ENCODE results near the gene RETREG3. TPM values are rescaled to one million over a fixed set of nuclear protein-coding genes. Genes with fewer than 3 reads are reported as not detected.

The RETREG3 gene
- total RNA-seq, 1 donor from 2014 or later, result 50.7 TPM

- intact Hi-C loops (cut with micrococcal nuclease), result no loop called here
Measured at GRCh38 chr17:42612013-42612412, 2.8 kb upstream of the RETREG3 start.

GRCh38 chr17:42609814-42610801 is 934 bp upstream of the RETREG3 start:
- intact Hi-C loops (cut with micrococcal nuclease), result loop anchor here (1.0 to 2.0 kb wide), 4 partner anchors 32 to 135 kb away; partner anchors contain the start of gene EZH1

GRCh38 chr17:42608305-42609181 is 631 bp downstream of the RETREG3 start:
- intact Hi-C loops (cut with micrococcal nuclease), result loop anchor here (1.0 to 2.0 kb wide), 4 partner anchors 30 to 136 kb away; partner anchors contain the start of gene EZH1

GRCh38 chr17:42607769-42608168 is 1.4 kb downstream of the RETREG3 start:
- intact Hi-C loops (cut with micrococcal nuclease), result loop anchor here (2.0 kb wide), 2 partner anchors 53 to 137 kb away; partner anchors contain the start of gene EZH1

- intact Hi-C loops (cut with micrococcal nuclease), result no loop called here
Measured at GRCh38 chr17:42603318-42603717, 5.9 kb downstream of the RETREG3 start.

- intact Hi-C loops (cut with micrococcal nuclease), result no loop called here
Measured at GRCh38 chr17:42598905-42599304, 10.3 kb downstream of the RETREG3 start.

- intact Hi-C loops (cut with micrococcal nuclease), result no loop called here
Measured at GRCh38 chr17:42596386-42596785, 12.8 kb downstream of the RETREG3 start.

- intact Hi-C loops (cut with micrococcal nuclease), result no loop called here
Measured at GRCh38 chr17:42591411-42591810, 17.8 kb downstream of the RETREG3 start.

GRCh38 chr17:42590886-42591285 is 18.3 kb downstream of the RETREG3 start:
- intact Hi-C loops (cut with micrococcal nuclease), result no loop called here

- intact Hi-C loops (cut with micrococcal nuclease), result no loop called here
Measured at GRCh38 chr17:42586514-42587230, 22.5 kb downstream of the RETREG3 start.

- intact Hi-C loops (cut with micrococcal nuclease), result no loop called here
Measured at GRCh38 chr17:42585353-42585752, 23.8 kb downstream of the RETREG3 start.

- intact Hi-C loops (cut with micrococcal nuclease), result no loop called here
Measured at GRCh38 chr17:42584880-42585279, 24.3 kb downstream of the RETREG3 start.

GRCh38 chr17:42581744-42582270 is 27.4 kb downstream of the RETREG3 start:
- intact Hi-C loops (cut with micrococcal nuclease), result no loop called here

GRCh38 chr17:42579794-42580551 is 29.2 kb downstream of the RETREG3 start:
- intact Hi-C loops (cut with micrococcal nuclease), result no loop called here

GRCh38 chr17:42578282-42578869 is 30.8 kb downstream of the RETREG3 start:
- intact Hi-C loops (cut with micrococcal nuclease), result loop anchor here (1.0 kb wide), 3 partner anchors 31 to 185 kb away; partner anchors contain the start of genes RETREG3 and TUBG1

- intact Hi-C loops (cut with micrococcal nuclease), result loop anchor here (1.0 to 2.0 kb wide), 5 partner anchors 10 to 186 kb away; partner anchors contain the start of genes COASY, MLX, RETREG3 and TUBG1
Measured at GRCh38 chr17:42577532-42578281, 31.5 kb downstream of the RETREG3 start, which contains the start of gene PSMC3IP. Gene PSMC3IP (minus strand): TSS chr17:42577729. CDS start chr17:42577686, 43 bp downstream.

- intact Hi-C loops (cut with micrococcal nuclease), result loop anchor here (1.0 to 2.0 kb wide), 2 partner anchors 10 to 14 kb away; partner anchors contain the start of genes COASY and MLX
Measured at GRCh38 chr17:42577140-42577531, 32.0 kb downstream of the RETREG3 start.

- intact Hi-C loops (cut with micrococcal nuclease), result no loop called here
Measured at GRCh38 chr17:42574463-42574862, 34.7 kb downstream of the RETREG3 start.
